ENCODE measurements around the gene FYN. TPM values are rescaled to one million over a fixed set of nuclear protein-coding genes. Genes with fewer than 3 reads are reported as not detected.

The FYN gene
- total RNA-seq, 4 donors from 2014 or later: 143 to 219 (median 165) TPM

GRCh38 chr6:111779031-111779430 is 94.2 kb downstream of the FYN start:
- Histone ChIP-seq H3K27ac (no peak overlapping the region), H3K27me3 (no peaks in the 10 kb centered on the region), H3K9me3 (no peaks in the 10 kb centered on the region), H3K36me3 (no peaks in the 10 kb centered on the region), H3K4me1 (peaks cover 0 to 85% (median 30%) of the 10 kb centered on the region in 4 donors), H3K4me3 (no peak overlapping the region)
- no peak for DNase-seq (ENCODE audit: low spot score in 2 of 2)
- WGBS, 2 donors: 95 to 100% methylated on average over 3 of the region's 3 CpGs
- TF ChIP-seq POLR2A (IDR thresholded peaks at IDR 0.05) (no peak), EP300 (IDR thresholded peaks at IDR 0.05) (no peak), CTCF (IDR thresholded peaks at IDR 0.05) (no peak)

GRCh38 chr6:111777357-111777756 is 95.9 kb downstream of the FYN start:
- H3K36me3 ChIP-seq: no peaks in the 10 kb centered on the region
- DNase-seq (ENCODE audit: low spot score in 2 of 2): no peak
- no peaks in the 10 kb centered on the region for H3K27me3 ChIP-seq
- peak overlapping the region in 2 of 4 donors; percentile 53 to 70 for H3K27ac ChIP-seq
- 74 to 78% methylated on average over 6 of the region's 6 CpGs for WGBS, 2 donors
- no peak overlapping the region for H3K4me3 ChIP-seq
- H3K4me1 ChIP-seq: peaks cover 0 to 79% (median 24%) of the 10 kb centered on the region in 4 donors
- TF ChIP-seq CTCF (IDR thresholded peaks at IDR 0.05): no peak
- no peaks in the 10 kb centered on the region for H3K9me3 ChIP-seq

GRCh38 chr6:111776236-111777221 is 96.7 kb downstream of the FYN start:
- no peak for DNase-seq (ENCODE audit: low spot score in 2 of 2)
- Histone ChIP-seq H3K9me3 (no peaks in the 10 kb centered on the region), H3K4me3 (no peak overlapping the region), H3K36me3 (no peaks in the 10 kb centered on the region), H3K27ac (peak overlapping the region in 2 of 4 donors; percentile 60 to 70), H3K27me3 (no peaks in the 10 kb centered on the region), H3K4me1 (peaks cover 0 to 73% (median 23%) of the 10 kb centered on the region in 4 donors)
- 66 to 67% methylated on average over 8 of the region's 8 CpGs for WGBS, 2 donors
- no peak for TF ChIP-seq EP300 (IDR thresholded peaks at IDR 0.05)
- TF ChIP-seq POLR2A (IDR thresholded peaks at IDR 0.05): no peak
- no peak for TF ChIP-seq CTCF (IDR thresholded peaks at IDR 0.05)

- Histone ChIP-seq H3K4me3 (no peak overlapping the region), H3K27ac (peak overlapping the region in 2 of 4 donors; percentile 60 to 70), H3K4me1 (peaks cover 0 to 68% (median 18%) of the 10 kb centered on the region in 4 donors), H3K27me3 (no peaks in the 10 kb centered on the region), H3K9me3 (no peaks in the 10 kb centered on the region), H3K36me3 (peaks cover 0 to 5% (median 0%) of the 10 kb centered on the region in 3 donors)
- DNase-seq (ENCODE audit: low spot score in 2 of 2): no peak
- whole genome bisulfite sequencing, 2 donors: 80 to 89% methylated on average over 8 of the region's 8 CpGs
- no peak for TF ChIP-seq POLR2A (IDR thresholded peaks at IDR 0.05)
- no peak for TF ChIP-seq EP300 (IDR thresholded peaks at IDR 0.05)
- no peak for TF ChIP-seq CTCF (IDR thresholded peaks at IDR 0.05)
These were observed 97.9 kb downstream of the FYN start for GRCh38 chr6:111775145-111775922.

Data from tibial nerve (tissue), 4 donors.